HCEC 1CT (cell line): ENCODE data around the gene ACE2.
"Not testable (repeated sequence)": the region's sequence is repeated elsewhere in the genome, so short reads cannot be mapped to it uniquely, and the experiment has no call there.

Source experiments
- DNase-seq: peaks from one replicate; pipeline ENCODE4 v3.0.0-alpha.2; 2017

ACE2 gene

DNA sequence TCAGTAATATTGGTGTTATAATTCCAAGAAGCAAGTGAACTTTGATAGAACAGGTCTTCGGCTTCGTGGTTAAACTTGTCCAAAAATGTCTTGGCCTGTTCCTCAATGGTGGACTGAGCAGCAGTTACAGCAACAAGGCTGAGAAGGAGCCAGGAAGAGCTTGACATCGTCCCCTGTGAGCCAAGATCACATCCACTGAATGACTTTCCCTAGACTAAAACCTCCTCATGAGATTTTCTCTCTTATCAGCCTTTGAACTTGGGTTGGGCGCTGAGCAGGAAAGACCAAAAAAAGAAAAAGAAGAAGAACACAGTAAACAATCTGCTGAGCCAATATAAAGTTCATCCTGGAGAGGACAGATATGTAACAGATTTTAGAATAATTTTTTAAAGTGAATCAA, at the start of gene ACE2:
Gene ACE2, minus strand, starts transcription at position 216 of the 400 bp plus-strand sequence. Its CDS starts 49 bp downstream, at position 167.
- no peak for DNase-seq

DNA sequence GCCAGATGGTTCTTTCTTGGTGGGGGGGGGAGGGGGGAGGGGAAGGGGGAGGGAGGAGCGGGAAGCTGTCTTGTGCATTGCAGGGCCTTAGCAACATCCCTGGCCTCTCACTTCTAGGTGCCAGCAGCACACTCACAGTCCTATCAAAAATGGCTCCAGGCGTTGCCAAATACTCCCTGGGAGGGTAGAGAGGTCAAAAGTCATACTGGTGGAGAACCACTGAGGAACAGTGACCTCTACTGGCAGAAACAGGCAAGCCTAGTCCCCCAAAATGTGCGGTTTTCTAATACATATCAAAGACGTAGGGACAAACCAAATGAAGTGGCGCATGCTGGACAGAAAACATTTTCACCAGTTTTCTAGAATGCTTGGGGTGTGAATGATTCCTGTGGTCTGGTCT, 46.8 kb upstream of the ACE2 start:
- DNase-seq, result not testable (repeated sequence)

DNA sequence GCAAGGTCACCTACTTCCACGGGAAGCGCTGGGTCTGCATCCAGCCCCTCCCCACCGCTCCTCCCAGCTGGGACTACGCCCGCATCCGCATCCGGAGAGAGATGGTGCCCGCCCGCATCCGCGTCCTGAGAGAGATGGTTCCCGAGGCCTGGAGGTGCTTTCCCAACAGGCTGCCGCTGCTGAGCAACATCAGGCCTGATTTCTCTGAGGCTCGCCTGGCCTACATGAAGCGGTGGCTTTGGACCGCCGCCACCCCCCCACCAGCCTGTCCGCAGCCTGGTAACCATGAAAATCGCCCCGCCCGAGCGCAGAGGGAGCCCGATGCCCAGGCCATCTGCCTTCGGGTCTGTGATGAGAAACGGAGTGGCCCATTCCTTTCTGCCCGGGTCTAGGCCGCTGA, 45.8 kb upstream of the ACE2 start:
- no peak for DNase-seq

DNA sequence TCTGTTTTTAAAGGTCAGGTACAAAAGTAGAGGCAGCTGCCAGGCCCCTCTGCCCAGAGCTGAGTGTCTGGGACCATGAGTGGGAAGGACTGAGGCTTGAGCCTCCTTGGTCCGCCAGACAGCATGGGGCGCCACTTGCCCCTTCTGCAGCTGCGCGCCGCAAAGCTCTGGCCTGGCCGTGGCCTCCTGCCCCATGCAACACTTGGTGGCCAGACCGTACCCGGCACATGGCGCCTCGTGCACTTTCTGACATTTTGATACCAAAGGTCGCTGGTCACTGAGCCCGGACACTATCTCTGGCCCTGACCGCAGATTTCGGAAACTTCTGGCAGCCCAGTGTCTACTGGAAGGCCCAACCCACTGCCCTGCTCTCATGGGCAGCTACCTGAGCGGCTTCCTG, 45.3 kb upstream of the ACE2 start:
- DNase-seq, result no peak

DNA sequence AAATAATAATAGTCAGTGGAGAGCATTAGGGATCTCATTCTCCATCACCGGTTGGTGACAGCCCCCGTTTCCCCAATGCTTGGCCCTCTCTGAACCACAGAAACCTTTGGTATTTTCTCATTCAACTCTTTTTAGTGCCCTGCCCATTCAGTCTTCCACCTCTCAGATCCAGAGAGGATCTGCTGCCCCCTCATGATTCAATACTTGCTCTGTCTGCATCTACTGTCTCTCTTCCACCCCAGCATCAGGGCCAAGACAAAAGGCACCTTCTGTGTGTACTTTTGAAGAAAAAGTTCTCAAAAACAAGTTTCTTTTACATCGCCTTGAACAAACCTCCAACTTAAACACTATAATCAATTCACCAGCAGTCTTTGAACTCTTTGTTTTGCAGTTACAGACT, 44.5 kb upstream of the ACE2 start:
- DNase-seq, result no peak

DNA sequence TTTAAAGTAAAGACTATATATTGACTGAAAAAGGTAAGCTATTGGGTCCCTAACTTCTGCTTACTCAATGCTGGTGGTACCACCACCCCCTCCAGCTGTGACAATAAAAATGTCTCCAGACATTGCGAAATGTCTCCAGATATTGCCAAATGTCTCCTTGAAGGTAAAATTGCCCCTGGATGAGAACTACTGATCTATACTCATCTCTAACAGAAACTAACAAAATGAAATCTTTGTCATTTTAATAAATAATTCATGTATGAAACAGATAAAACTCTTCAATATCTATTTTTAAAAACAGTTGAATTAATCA, 43.8 kb upstream of the ACE2 start:
- no peak for DNase-seq

DNA sequence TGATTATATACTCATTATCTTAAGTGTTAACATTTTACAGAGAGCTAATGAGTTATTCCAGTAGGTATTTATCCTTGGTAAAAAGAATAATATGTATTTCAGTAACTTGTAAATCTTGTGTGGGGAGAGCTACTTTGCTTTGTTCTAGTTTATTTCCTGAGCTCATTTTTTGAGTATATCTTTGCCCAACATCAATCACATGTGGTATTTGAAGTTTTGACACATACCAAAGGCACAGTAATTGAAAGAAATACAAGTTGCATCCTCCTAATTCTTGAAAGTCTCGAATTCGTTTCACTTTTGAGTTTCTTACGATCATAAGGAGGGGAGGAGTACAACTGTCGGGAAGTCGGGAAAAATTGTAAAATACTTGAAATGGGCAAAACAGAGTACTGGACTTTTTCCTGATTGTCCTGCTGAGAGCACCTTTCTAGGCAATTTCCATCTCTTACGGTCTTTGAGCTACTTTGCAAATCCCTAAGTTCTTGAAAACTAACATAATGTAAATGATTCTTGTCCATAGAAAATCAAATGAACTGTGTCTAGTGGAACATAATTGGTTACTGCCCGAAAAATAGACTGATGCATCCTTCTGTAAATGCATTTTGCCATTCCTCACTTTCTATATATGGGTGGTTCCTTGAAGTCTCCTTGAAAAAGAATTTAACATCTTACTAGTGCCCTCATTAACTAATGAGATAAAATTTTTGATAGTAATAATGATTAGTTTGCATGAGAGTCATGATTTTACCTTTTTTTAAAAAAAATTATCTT, 43.2 kb upstream of the ACE2 start:
- DNase-seq, result no peak

DNA sequence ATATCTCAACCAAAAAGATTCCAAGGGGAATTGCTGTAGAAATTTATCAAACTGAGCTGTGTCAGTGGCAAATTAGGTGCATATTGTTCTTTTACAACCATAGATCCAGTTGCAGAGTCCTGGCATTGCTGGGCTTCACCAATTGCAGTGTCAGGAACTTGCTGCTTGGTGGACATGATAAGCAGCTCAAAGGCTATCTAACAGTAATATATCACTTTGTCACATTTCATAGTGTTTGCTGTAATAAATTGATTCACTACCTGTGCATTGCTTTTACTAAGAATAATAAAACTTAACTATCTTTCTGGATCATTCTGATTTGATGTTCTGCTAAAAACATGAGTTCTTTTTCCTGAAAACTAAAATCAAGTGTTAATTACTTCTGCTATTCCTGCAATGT, 30.9 kb upstream of the ACE2 start:
- no peak for DNase-seq

DNA sequence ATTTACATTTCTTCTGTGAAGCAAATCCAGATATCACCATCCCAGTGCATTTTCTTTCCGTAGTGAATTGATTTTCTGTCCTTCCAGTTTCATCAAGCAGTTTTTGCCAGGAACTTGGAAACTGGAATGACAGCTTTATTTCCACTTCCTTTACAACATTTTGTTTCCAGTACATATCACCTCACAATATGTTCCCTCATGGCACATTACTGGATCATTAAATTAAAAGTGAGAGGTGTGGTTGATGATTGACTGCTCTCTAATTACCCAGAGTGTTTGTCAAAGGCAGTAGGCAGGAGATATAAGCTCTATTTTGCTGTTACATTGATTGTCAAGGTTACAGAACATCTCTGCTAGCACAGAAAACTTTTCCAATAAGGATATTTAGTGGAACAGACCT, 22.3 kb upstream of the ACE2 start:
- no peak for DNase-seq

DNA sequence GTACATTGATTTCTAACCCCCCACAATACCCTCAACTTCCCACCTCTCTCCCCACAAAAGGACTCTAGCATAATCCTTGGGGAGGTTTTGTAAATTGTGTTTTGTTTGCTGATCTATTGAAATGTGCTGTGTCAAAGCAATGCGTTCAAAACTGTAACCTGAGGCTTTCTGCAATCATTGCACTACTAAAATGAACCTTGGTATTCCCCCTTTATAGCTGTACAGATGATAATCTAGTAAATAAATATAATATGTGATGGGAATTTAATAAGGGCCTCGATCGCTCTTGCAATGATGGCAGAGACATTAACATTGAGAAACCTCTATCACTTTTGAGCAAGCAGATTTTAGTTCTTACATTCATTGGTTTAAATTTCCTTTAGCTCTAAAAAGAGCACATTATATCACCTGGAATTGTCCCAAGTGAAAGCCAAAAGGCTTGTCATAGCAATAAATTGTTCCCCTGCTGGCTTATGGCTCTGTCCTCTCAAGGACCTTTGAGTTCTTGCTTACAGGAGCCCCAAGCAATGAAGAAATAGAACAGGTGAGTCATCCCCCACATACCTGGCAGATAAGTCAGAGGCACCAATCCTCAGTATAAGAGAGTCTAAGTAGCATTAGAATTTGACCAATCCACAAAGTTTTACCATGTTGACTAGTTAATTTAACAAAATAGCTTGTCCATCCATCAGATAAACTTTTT, 18.4 kb upstream of the ACE2 start:
- no peak for DNase-seq

DNA sequence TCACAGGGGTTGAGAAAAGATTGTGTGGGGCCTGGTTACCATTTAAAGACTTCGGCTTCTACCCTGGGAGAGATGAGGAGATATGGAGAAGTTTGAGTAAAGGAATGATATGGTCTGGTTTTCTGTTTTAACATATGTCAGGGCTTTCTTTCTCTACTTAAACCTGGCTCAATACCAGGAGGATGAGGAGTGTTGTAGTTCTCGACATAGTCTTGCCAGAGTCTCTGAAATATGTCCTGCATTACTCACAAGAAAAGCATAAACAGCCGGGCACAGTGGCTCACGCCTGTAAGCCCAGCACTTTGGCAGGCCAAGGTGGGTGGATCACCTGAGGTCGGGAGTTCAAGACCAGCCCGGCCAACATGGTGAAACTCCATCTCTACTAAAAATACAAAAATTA, 16.4 kb upstream of the ACE2 start:
- no peak for DNase-seq

DNA sequence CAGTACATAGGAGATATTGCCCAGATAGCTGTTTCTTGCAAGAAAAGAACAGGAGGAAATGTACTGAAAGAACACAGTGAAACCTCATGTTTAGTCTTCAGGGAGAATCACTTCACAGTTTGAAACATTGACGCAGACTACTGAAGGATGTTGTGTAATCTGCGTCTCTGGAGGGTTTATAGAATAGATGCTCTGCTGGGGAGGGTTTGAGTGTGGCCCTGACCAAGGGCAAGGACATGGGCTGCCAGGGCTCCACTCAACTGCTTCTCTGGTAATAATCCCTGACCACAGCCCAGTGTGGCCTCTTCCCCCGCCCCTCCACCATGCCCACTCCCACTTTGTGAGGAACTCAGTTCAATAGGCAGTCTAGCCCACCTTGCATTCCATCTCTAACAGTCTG, 15.8 kb upstream of the ACE2 start:
- no peak for DNase-seq

DNA sequence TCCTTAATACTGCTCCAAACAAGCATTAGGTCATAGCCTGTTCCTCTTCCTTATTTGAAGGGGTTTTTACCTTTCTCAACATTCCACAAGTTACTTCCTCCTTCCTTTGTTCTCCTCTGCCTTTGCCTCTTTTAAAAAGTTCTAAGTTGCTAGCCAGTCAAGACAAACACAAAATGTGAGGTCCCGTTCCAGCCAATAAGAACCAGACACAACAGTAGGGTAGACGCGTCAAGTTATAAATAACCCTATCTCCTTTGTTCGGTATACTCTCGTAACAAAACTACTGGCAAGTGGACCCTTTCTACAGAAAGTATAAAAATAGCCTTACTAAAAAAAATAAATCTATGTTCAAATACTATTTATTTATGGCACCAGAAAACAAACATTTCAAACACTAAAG, 6.3 kb upstream of the ACE2 start:
- DNase-seq, result no peak

DNA sequence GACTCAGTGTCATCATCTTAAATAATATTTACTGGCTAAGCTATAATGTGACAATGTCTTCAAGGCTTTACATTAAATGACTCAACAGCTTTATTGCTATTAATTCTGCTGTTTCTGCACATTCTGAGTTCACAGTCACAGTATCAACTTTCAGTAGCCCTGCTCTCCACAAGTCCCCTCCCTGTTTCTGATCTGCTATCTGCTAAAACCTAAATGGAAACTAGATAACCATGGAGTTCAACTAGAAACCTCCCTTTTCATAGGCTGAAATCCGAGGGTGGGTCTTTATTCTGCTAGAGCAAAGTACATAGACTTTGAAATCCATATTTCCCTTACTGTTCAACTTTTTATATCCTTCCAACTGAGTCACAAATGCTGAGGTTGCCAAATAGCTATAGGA, 5.4 kb upstream of the ACE2 start:
- DNase-seq, result no peak

DNA sequence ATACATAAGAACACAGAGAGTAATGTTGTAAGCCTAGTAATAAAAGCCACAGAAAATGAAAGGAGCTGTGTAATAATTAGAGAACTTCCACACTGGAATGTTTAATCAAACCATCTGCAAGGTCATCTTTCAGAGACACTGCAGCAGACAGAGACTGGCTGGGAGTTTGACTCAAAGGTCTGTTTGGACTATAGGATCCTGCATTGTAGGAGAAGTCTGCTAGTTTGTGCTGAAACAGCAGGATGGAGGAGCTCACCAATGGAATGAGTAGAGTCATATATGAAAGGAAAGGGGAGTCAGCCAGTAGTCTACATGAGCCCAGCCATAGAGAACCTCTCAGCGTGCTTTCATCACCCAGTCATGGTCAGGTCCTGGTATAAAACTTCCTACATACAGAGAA, 4.5 kb upstream of the ACE2 start:
- DNase-seq, result no peak

DNA sequence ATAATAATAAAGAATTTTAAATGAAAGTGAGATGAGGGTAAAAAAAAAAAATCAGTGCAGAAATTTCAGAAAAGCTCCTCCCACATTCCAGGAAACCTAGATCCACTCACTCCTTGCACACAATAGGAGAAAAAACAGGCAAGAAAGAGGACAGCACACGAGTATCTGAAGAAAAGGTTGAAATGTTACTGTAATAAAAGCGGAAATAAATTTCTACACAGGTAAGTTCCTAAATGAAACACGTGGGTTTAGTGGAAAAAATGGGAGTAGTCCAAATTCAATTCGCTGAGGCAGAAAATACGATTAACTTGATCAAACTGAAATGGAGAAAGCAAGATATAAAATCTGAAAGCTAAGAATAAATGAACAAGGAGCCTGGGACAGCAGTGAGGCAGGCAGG, 2.0 kb upstream of the ACE2 start:
- no peak for DNase-seq

DNA sequence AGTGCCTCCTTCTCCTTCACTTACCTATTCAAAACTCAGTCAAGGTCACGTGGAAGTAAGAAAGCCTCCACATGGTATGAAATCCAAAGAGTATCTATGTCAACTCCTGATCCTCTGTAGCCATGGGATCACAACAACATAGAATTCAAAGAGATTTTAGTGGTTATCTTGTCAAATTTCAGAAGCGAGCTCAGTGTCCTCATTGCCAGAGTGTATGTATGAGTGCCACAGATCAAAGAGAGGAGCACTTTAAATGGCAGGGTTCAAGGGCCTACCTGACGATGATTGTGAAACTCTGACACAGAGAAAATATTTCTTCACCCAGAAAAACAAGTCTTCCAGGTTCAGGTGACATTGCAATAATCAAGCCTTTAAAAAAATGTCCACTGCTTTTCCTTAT, 1.2 kb upstream of the ACE2 start:
- DNase-seq, result no peak

DNA sequence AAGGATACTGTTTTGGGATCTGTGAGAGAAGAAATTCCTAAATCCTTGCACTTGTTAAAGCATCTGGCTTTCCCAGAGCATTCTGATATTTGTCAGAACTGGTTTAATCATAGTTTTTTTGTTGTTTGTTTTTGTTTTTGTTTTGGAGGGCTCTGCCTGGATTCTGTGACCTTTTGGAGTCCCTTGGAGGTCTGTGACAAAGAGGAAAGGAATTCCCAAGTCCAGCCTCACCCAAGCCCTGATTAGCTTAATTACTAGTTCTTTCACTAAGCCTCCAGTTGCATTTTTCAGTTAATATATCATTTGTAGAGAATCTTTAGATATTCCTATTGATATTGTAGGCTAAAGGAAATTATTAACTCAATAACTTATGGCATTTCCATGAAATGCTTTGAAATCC, 711 bp downstream of the ACE2 start:
- DNase-seq, result no peak

DNA sequence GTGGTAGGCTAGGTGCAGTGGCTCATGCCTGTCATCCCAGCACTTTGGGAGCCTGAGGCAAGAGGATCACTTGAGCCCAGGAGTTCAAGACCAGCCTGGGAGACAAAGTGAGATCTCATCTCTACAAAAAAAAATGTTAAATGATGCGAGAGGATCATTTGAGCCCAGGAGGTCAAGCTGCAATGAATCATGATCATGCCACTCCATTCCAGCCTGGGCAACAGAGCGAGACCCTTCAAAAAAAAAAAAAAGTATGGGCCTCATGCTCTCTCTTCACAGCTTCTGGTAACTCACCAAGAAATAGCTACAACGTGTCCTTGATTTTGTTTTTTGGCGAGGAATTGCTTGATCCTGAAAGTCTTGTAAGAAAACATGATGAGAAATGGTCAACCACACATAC, 1.3 kb downstream of the ACE2 start:
- DNase-seq, result no peak

DNA sequence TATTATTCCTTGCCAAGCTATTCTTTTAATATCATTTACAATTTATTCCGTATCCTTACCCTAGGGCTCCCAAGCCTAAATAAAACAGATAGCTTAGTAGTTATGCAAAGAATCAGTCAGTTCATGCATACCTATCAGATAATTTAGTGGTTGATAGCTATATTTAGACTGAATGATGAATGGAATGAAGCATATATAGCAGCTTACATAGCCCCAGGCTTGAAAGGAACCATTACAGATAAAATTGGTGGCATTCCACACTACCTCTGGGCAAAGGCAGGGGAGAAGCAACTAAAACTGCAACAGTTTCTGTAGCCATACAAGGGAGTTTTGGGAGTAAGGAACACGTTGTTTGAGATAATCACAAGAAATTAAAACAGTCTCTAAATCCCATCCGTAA, 2.7 kb downstream of the ACE2 start:
- DNase-seq, result no peak

DNA sequence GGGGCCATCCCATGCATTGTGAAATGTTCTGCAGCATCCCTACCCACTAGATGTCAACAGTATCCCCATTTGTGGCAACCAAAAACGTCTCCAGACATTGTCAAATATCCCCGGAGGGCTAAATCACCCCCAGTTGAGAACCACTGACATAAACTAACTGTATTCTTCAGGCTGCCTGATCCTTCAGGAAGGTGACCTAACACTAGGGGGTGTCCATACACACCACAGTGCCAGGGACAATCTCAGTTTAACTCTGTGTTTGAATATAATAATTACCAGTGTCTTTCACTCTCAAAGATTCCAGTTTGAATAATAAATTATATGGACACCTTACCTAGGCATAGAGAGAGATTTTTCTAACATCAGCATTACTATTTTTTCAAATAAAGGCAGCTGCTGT, 6.4 kb downstream of the ACE2 start:
- DNase-seq, result no peak

DNA sequence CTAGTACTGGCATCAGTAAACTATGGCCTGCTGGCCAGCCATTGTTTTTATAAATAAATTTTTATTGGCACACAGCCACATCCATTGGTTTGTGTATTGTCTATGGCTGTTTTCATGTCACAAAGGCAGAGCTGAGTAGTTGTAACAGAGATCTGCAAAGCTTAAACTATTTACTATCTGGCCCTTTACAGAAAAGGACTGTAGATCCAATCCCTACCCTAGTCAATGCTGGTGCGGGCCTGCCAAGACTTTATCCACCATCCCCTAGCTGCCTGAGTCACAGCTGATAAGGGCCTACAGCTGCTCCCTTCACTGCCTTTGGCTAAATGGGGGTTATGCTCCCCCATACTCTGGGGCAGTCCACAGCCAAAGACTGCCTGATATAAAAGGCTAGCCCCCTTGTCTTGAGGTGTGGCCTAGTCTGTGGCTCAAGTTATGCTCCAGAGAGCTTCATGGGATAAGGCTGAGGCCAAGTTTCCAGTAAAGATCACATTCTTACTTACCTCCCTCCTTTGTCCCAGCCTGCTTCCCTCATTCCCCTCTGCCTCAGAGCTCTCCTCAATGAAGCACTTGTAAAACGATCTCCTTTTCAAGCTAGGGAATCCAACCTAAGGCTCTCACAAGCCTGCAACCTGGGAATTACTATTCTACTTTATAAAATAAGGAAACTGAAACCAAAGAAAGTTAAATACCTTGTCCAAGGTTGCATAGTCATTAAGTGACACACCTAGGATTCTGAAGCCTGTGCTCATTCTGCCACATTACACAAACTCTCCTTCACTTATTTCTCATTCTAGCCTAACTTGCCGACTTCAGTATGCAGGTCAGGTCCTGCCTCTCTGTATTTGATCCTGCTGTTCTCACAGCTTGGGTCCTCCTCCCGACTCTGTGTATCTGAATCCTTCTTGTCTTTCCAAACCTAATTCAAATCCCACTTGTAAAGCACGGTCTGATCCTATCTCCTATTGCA, 20.7 kb downstream of the ACE2 start:
- no peak for DNase-seq

DNA sequence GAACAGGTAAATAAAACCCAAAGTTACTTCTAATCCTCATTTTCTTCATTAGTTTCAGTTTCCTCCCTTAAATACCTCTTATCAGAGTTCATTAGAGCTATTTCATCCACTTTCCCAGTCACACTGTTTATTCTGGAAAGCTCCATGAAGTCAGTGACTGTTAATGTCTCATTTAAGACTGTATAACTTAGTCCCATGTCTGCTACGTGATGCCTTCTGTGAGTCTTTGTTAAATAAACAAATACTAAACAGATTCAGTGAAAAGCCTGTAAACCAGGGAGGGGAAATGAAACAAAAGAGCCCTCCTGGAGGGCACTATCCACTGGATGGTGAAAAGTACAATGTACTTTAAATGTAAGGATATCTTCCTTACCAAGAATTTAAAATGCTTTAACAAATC, 24.7 kb downstream of the ACE2 start:
- DNase-seq, result no peak

DNA sequence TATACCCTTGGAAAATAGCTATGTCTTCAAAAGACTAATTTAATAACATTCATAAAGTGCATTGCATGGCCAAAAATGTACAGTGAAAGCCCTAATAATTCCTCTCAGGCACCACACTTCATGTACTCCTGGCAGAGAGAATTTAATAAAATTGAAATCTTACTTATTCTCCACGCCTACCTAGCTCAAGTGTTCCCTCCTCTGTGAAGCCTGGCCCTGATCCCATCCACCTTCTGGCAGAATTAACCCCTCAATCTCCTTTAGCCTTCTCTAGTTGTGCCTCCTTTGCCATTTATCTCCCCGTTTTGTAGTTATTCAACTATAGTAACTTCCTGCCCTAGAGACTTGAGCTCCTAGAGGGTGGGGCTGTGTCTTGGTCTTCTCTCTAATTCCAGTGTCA, 26.7 kb downstream of the ACE2 start:
- DNase-seq, result no peak
